HUDEP-2 (cell line): Measurements from ENCODE around the gene STYXL1.
A peak's percentile ranks its signal among the peaks of the same experiment; 100 is the strongest.
"Not testable (repeated sequence)": the region's sequence is repeated elsewhere in the genome, so short reads cannot be mapped to it uniquely, and the experiment has no call there.

Experiments used
- DNase-seq, 76 experiments: peaks; one replicate each; lab custom pipeline; 2025; ENCODE audit not compliant: unreplicated experiment in 76 of 76; lab: John Stamatoyannopoulos, UW

The STYXL1 gene

DNA sequence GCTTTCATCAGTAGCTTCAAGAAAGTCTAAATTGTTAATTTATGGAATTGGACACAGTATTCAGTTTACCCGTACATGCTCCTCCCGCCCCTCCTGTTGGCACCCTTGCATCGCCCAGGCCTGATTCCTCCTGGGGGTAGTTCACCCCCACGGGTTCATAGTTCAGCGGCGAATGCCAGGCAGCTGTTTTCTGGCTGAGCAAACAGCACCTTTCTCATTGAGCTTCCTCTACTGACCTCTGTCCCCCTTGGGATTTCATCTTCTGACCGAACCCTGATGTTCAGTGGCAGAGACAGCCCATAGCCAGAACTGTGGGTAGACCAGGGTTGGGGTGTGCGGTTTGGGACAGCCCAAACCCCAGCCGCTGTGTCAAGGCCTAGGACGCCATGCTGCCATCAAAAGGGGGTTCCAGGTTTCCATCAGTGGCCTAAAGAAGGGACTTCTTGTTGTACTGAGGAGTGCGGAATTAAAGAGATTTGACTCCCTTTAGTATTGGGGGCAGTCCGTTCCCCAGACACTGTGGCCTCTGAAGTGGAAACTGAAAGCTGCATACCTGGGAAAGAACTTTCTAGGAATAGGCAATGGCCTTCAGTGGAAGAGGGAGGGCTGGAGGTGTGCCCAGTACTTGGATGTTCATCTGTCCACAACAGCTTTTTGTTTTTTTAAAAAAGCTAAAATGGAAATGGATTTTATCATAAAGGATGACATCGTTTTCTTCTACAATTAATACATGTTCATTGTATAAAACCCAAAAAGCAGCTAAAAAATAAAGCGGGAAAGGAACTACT, 19.1 kb upstream of the STYXL1 start:
- DNase-seq = no peak

DNA sequence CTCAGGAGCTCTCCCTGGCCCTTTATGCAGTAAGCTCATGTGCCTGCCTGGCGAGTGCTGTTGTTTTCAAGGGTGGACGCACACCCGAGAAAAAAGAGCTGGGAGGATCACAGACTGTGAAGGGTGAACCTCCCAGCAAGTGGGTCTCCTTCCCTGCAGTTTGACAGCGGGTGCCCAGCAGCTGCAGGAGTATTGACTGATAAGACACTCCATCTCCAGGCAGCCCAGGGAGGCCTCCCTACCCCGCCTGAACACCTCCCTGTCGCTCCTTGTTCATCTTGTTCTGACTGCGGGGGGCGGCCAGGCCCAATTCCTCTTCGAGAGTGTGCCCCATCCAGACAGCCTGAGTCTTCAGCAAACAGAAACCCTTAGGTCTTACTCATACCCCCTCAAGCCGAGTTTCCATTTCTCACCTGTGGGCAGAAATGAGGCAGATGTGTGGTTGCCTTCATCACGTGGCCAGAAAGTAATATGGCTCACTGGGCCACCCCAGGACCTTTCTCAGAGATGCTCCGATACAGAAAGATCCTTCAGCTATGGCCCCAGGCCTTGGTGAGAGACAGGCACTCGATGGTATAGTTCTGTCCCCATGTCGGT, 17.3 kb upstream of the STYXL1 start:
- DNase-seq = no peak

DNA sequence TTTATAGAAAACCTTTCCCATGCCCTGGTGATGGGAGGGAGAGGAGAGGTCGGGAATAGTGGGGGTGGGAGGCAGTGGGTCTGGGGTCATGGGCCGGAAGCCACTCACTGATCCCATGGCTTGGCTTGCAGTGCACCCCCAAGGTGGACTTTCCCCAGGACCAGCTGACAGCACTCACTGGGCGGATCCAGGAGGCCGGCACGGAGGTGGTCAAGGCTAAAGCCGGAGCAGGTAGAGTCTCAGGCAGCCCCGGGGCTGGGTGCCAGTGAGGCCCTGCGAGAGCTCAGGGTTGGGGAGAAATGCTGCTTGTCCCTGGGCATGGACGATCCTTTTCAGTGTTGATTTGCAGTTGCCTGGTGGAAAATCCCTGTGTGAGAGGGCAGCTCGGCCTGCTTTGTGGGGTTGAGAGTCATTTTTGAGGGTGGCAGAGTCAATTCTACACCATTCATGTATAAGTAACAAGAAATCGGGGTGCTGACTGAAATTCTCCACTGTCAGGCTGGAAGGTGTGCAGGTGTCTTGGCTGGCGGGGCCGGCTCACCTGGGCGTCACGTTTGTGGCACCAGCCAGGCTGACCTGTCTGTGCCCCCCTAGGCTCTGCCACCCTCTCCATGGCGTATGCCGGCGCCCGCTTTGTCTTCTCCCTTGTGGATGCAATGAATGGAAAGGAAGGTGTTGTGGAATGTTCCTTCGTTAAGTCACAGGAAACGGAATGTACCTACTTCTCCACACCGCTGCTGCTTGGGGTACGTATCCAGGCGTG, 16.6 kb upstream of the STYXL1 start:
- no peak for DNase-seq

GRCh38 chr7:76063525-76063924, 15.7 kb upstream of the STYXL1 start:
- peak in 27 of 76 experiments; percentile 2 to 41 (median 14) for DNase-seq

GRCh38 chr7:76063114-76063513, 15.3 kb upstream of the STYXL1 start:
- no peak for DNase-seq

- no peak for DNase-seq
These were observed 14.5 kb upstream of the STYXL1 start for GRCh38 chr7:76062254-76062653.

DNA sequence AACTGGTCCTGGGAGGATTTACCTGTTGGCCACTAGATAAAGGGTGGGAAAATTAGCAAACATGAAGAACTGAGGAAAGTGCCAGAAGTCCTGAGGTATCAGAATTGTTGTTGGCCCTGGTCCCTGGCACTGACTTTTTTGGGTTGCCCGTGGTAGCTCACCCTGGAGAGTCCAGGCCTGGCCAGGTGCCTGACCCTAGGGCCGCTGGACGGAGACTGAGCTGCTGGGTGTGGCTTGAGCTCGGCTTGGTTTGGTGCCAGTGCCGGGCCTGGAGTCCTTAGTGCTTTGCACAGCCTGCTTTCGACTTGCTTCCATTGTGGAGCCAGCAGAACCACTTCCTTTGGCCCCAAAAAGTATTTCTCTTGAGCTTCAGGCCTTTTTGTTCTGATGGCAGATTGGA, 13.0 kb upstream of the STYXL1 start:
- no peak for DNase-seq

GRCh38 chr7:76058745-76059144, 10.9 kb upstream of the STYXL1 start:
- DNase-seq = not testable (repeated sequence)

DNA sequence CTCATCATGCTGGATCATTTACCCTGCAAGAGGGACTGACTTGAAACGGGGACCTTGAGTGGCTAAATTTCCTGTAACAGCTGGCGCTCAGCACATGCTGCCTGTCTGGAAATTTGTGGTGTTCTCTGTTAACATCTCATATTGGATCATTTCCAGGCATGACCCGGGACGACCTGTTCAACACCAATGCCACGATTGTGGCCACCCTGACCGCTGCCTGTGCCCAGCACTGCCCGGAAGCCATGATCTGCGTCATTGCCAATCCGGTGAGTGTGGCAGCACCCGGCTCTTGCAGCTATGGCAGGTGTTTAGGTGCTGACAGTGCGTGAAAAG, 10.0 kb upstream of the STYXL1 start:
- DNase-seq = no peak

DNA sequence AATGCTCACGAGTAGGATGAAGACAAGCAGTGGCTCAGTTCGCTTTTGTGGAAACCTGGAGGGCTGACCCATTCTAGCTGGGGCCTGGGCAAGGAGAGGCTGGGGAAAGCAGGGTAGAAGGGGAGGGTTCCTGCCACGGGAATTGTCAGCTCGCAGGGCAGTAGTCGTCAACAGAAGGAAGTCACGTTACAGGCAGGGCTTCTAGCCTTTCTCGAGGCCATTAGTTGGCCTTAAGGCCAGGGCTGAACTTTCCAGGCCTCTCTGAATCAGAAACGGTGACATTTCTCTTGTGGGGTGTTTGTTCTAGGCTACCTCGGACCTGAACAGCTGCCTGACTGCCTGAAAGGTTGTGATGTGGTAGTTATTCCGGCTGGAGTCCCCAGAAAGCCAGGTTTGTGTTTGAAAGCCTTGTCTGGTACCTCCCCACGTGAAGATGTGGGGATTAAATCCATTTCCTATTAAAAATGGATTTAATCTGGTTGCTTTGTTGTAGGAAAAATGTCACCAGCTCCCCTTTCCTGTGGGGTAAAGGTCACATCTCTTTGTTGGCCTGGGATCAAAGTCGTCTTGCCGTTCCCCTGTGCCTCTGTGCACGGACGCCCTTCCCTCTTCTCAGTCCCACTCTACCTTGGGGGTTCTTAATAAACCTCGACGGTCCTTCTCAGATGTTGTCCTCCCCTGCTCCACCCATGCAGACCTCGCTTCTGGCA, 9.5 kb upstream of the STYXL1 start:
- DNase-seq = no peak

DNA sequence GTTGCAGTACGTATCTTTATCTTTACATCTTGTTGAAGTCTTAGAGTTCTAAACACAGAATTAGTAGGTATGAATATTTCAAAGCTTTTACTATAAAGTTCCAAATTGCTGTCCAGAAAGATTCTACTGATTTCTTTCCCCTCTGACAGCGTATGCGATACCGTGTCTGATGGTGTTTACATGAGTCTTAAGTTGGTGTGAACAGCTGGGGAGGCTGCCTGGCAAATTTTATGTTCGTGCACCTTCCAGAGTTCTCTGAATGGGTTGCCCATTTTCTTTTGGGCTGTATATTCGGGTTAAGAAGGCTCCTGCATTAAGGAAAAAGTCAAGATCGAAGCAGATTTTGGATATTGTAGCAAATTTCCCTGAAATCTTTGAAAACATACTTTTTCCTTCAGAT, 8.4 kb upstream of the STYXL1 start:
- DNase-seq = no peak

GRCh38 chr7:76054123-76055120, 6.6 kb upstream of the STYXL1 start:
- DNase-seq = no peak

GRCh38 chr7:76053461-76053860, 5.7 kb upstream of the STYXL1 start:
- no peak for DNase-seq

GRCh38 chr7:76052681-76053080, 4.9 kb upstream of the STYXL1 start:
- DNase-seq = not testable (repeated sequence)

GRCh38 chr7:76051840-76052239, 4.0 kb upstream of the STYXL1 start:
- no peak for DNase-seq

DNA sequence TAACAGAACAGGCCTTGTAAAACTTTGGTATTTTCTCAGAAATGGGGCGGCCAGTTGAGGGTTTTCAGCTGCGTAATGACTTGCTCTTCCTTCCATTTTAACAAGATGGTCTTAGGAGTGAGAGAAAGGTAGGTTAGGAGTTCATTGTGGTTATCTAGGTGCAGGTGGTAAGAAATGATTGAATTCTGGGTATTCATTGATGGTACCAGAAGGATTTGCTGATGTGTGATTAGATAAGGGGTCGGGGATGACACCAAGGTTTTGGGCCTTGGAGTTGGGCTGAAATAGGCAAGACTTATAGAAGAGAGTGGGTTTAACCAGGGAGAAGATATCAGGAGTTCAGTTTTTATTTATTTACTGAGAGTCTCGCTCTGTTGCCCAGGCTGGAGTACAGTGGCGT, 2.7 kb upstream of the STYXL1 start:
- peak in 3 of 76 experiments; percentile 8 to 22 (median 11) for DNase-seq

DNA sequence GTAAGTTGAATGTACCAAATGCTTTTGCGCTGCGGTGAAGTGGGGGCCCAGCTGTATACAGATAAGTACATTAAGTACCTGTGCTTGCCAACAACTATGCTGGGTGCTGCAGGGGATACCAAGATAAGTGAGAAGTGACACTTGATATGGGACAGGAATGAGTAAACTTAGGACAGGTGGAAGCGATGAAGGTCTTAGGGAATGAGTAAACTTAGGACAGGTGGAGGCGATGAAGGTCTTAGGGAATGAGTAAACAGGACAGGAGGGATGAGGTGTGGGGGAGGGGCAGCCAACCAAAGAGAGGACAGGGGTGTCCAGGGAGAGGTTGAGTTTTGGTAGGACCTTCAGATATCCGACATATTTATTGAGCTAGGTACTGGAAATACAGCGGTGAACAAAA, 1.5 kb upstream of the STYXL1 start:
- DNase-seq = peak in 4 of 76 experiments; percentile 3 to 22 (median 16)

DNA sequence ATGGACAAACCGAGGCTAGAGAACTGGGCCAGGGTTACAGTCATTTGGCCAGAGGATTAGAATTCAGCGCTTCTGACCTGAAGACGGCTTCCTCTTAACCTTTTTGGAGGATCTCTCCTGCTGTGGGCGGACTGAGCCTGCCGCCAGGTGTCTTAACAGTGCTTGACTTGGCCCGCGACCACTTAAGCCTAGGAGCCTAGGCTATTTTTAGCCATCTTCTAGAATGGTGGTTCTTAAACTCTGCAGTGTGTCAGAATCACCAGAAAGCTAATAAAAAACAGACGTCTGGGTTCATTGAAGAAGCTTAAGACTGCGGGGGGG, 828 bp upstream of the STYXL1 start:
- peak in 6 of 76 experiments; percentile 3 to 37 (median 14) for DNase-seq

DNA sequence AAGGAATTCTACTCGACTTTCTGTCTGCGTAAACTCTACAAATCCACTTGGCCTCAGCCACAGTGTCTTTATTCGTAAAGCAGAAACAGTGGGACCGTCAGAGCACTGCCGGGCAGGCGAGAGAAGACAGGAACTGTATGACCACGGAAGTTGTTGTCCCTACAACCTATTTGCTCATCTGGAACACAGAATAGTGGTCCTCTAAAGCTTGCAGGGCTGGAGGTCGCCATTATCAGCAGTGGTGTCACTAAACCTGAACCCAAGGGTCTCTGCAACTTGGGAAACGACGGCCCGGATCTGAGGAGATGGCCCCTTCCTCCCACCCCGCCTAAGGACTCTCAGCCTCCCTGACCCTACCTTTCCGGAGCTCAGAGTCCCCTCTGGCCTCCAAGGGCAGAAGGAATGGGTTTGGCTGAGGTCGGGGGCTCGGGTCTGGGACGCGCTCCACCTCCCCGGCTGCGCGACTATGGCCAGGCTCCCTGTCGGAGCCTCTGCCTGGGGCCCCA, 442 bp downstream of the STYXL1 start:
- peak in 1 of 76 experiments; percentile 25 for DNase-seq

GRCh38 chr7:76044375-76044865, 3.4 kb downstream of the STYXL1 start:
- no peak for DNase-seq
